ENCODE results near the gene CD226.

Gene CD226

DNA sequence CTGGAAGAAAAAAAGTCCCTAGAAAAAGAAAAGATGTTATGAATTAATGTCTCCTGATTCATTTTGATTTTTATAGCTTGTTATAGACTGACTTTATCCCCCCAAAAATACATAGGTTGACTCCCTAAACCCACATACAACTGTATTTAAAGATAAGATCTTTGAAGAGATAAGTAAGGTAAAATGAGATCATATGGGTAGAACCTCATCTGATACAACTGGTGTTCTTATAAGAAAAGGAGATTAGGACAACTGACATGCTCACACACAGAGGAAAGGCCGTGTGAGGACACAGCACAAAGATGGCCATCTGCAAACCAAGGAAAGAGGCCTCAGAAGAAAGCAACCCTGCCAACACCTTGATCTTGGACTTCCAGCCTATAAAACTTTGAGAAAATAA, 117.5 kb downstream of the CD226 start:
- peaks cover 8% of the 10 kb centered on the region for H3K27me3 ChIP-seq (ENCODE audit: insufficient read depth, poor library complexity, severe bottlenecking)

DNA sequence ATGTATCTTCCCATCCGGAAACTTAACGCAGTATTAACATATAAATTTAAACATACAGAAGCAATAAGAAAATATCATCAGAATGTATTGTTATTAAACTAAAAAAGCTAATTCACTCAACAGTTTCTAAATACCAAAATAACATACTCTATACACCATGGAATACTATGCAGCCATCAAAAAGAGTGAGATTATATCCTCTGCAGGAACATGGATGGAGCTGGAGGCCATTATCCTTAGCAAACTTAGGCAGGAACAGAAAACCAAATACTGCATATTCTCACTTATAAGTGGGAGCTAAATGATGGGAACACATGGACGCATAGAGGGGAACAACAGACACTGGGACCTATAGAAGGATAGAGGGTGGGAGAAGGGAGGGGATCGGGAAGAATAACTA, 127.1 kb downstream of the CD226 start:
- DNase-seq (ENCODE audit: low spot score) (no peak), ATAC-seq (ENCODE audit: low read depth) (no peak)
- Histone ChIP-seq H3K36me3 (ENCODE audit: low read depth) (no peaks in the 10 kb centered on the region), H3K27ac (ENCODE audit: poor library complexity, severe bottlenecking) (no peak overlapping the region), H3K27me3 (ENCODE audit: insufficient read depth, poor library complexity, severe bottlenecking) (no peaks in the 10 kb centered on the region), H3K9me3 (ENCODE audit: severe bottlenecking) (no peaks in the 10 kb centered on the region), H3K4me3 (ENCODE audit: severe bottlenecking) (no peak overlapping the region), H3K4me1 (ENCODE audit: insufficient read depth, poor library complexity, severe bottlenecking) (no peaks in the 10 kb centered on the region)
- TF ChIP-seq, protein P1, sequence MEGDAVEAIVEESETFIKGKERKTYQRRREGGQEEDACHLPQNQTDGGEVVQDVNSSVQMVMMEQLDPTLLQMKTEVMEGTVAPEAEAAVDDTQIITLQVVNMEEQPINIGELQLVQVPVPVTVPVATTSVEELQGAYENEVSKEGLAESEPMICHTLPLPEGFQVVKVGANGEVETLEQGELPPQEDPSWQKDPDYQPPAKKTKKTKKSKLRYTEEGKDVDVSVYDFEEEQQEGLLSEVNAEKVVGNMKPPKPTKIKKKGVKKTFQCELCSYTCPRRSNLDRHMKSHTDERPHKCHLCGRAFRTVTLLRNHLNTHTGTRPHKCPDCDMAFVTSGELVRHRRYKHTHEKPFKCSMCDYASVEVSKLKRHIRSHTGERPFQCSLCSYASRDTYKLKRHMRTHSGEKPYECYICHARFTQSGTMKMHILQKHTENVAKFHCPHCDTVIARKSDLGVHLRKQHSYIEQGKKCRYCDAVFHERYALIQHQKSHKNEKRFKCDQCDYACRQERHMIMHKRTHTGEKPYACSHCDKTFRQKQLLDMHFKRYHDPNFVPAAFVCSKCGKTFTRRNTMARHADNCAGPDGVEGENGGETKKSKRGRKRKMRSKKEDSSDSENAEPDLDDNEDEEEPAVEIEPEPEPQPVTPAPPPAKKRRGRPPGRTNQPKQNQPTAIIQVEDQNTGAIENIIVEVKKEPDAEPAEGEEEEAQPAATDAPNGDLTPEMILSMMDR (IDR thresholded peaks at IDR 0.05; ENCODE audit: poor library complexity, severe bottlenecking), result no peak

More for the DNA sequence above, 117.5 kb downstream of the CD226 start:
- Histone ChIP-seq H3K4me3 (ENCODE audit: severe bottlenecking) (no peak overlapping the region), H3K27ac (ENCODE audit: poor library complexity, severe bottlenecking) (no peak overlapping the region), H3K36me3 (ENCODE audit: low read depth) (no peaks in the 10 kb centered on the region), H3K4me1 (ENCODE audit: insufficient read depth, poor library complexity, severe bottlenecking) (no peaks in the 10 kb centered on the region), H3K9me3 (ENCODE audit: severe bottlenecking) (no peaks in the 10 kb centered on the region)
- ATAC-seq (ENCODE audit: low read depth), result no peak
- TF ChIP-seq, protein P1 (IDR thresholded peaks at IDR 0.05; ENCODE audit: poor library complexity, severe bottlenecking), result no peak
- no peak for DNase-seq (ENCODE audit: low spot score)

DNA sequence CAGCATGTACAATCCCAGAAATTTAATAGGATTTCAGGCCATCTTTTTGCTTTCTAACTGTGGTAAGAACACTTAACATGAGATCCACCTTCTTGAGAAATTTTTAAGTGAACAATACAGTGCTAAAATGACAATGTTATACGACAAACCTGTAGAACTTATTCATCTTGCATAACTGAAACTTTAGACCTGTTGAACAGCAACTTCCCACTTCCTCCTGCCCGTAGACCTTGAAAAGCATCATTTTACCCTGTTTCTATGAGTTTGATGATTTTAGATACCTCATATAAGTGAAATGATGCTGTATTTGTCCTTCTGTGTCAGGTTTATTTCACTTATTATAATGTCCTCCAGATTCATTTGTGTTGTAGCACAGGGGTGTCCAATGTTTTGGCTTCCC, 128.2 kb downstream of the CD226 start:
- no peaks in the 10 kb centered on the region for H3K27me3 ChIP-seq (ENCODE audit: insufficient read depth, poor library complexity, severe bottlenecking)
- H3K36me3 ChIP-seq (ENCODE audit: low read depth), result no peaks in the 10 kb centered on the region
- no peak overlapping the region for H3K27ac ChIP-seq (ENCODE audit: poor library complexity, severe bottlenecking)
- no peaks in the 10 kb centered on the region for H3K9me3 ChIP-seq (ENCODE audit: severe bottlenecking)
- no peak for DNase-seq (ENCODE audit: low spot score)
- TF ChIP-seq, protein P1 (IDR thresholded peaks at IDR 0.05; ENCODE audit: poor library complexity, severe bottlenecking), result no peak
- ATAC-seq (ENCODE audit: low read depth), result no peak
- no peak overlapping the region for H3K4me3 ChIP-seq (ENCODE audit: severe bottlenecking)
- H3K4me1 ChIP-seq (ENCODE audit: insufficient read depth, poor library complexity, severe bottlenecking), result no peaks in the 10 kb centered on the region

DNA sequence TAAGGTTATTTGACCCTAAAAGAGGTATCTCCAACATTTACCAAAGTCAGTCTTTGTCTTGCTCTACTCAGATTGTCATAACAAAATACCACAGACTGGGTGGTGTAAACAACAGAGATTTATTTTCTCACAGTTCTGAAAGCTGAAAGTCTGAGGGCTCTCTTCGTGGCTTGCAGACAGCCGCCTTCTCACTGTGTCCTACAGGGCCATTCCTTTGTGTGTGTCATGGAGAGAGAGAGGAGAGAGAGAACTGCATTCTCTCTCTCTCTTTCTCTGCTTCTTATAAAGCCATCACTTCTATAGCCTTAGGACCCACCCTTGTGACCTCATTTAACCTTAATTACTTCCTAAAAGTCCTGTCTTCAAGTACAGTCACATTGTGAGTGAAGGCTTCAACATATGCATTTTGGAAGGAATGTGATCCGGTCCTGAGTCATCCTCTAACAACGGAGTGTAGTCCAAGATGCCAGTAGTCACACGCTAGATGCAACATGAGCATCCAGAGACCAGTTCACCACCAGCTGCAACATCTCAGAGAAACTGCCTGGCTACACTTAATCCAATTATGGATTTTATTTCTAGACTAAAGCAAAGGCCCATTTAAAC, 130.2 kb downstream of the CD226 start:
- H3K27me3 ChIP-seq (ENCODE audit: insufficient read depth, poor library complexity, severe bottlenecking), result no peaks in the 10 kb centered on the region
- H3K4me3 ChIP-seq (ENCODE audit: severe bottlenecking), result no peak overlapping the region
- ATAC-seq (ENCODE audit: low read depth), result peak; percentile 58; the same call in 1 of the 3 replicates
- H3K27ac ChIP-seq (ENCODE audit: poor library complexity, severe bottlenecking), result no peak overlapping the region
- no peak for DNase-seq (ENCODE audit: low spot score)
- H3K36me3 ChIP-seq (ENCODE audit: low read depth), result no peaks in the 10 kb centered on the region
- TF ChIP-seq, protein P1 (IDR thresholded peaks at IDR 0.05; ENCODE audit: poor library complexity, severe bottlenecking), result no peak
- no peaks in the 10 kb centered on the region for H3K4me1 ChIP-seq (ENCODE audit: insufficient read depth, poor library complexity, severe bottlenecking)
- H3K9me3 ChIP-seq (ENCODE audit: severe bottlenecking), result no peaks in the 10 kb centered on the region

DNA sequence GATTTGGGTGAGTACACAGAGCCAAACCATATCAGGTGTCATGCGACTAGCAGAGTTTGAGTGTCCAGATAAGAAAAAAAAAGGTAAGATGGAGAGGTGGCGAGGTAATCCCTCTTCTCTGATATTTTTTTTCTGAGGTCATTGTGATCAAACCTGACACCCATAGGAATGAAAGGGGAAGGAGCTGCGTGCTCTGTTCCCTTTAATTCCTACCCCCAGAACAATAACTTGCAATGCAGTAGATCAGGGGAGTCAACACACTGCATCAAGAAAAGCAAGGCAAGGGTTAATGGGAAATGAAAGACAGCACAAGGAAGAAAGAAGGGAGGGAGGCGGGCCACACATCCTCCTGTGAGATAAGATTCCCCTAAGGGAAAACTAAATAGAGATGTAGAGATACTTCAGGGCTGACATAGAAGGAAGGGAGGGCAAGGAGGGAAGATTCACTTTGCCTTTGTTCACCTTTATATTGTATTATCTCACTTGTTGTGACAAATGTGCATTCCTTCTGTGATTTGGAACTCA, 132.8 kb downstream of the CD226 start:
- ATAC-seq (ENCODE audit: low read depth) (no peak), DNase-seq (ENCODE audit: low spot score) (no peak)
- Histone ChIP-seq H3K36me3 (ENCODE audit: low read depth) (no peaks in the 10 kb centered on the region), H3K4me3 (ENCODE audit: severe bottlenecking) (no peak overlapping the region), H3K4me1 (ENCODE audit: insufficient read depth, poor library complexity, severe bottlenecking) (no peaks in the 10 kb centered on the region), H3K9me3 (ENCODE audit: severe bottlenecking) (no peaks in the 10 kb centered on the region), H3K27me3 (ENCODE audit: insufficient read depth, poor library complexity, severe bottlenecking) (no peaks in the 10 kb centered on the region), H3K27ac (ENCODE audit: poor library complexity, severe bottlenecking) (no peak overlapping the region)
- TF ChIP-seq, protein P1 (IDR thresholded peaks at IDR 0.05; ENCODE audit: poor library complexity, severe bottlenecking), result no peak

Measured in RWPE2 (cell line).